Measurements from ENCODE around the gene ADAMTSL1.

DNA sequence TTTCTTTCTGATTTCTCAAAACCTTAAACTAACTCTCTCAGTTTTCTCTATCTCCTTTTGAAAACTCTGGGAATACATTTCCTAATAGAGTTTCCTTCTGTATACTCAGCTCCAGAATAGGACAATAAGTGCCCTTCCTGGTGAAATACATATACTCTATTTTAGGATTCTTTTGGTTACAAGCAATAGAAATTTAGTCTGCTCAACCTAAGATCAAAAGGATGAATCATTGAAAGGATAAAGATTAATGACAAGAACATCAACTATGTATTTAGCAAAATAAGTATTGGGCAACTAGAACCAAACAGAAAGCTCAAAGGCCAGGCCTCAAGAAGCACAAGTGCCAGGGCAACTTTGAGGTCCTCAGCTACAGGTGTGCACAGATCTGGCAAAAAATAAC lies 127.1 kb downstream of the ADAMTSL1 start:
- TF ChIP-seq, protein P1, sequence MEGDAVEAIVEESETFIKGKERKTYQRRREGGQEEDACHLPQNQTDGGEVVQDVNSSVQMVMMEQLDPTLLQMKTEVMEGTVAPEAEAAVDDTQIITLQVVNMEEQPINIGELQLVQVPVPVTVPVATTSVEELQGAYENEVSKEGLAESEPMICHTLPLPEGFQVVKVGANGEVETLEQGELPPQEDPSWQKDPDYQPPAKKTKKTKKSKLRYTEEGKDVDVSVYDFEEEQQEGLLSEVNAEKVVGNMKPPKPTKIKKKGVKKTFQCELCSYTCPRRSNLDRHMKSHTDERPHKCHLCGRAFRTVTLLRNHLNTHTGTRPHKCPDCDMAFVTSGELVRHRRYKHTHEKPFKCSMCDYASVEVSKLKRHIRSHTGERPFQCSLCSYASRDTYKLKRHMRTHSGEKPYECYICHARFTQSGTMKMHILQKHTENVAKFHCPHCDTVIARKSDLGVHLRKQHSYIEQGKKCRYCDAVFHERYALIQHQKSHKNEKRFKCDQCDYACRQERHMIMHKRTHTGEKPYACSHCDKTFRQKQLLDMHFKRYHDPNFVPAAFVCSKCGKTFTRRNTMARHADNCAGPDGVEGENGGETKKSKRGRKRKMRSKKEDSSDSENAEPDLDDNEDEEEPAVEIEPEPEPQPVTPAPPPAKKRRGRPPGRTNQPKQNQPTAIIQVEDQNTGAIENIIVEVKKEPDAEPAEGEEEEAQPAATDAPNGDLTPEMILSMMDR (IDR thresholded peaks at IDR 0.05): no peak
- no peak for TF ChIP-seq POLR2A (IDR thresholded peaks at IDR 0.05)

Measured in right lobe of liver (tissue), 4 donors.